HEK293T (cell line): ENCODE measurements around the gene NABP1.

Experiments used
- CTCF ChIA-PET: fragments of 350-600 bp; formaldehyde crosslinking; extraction: SDS; loops from one replicate; lab custom pipeline; 2021; ENCODE audit warnings: antibody characterized with exemption, inconsistent platforms; lab: Yijun Ruan, JAX
- POLR2A ChIA-PET: fragments of 350-600 bp; formaldehyde crosslinking; extraction: SDS; loops from one replicate; lab custom pipeline; 2020; ENCODE audit warnings: antibody characterized with exemption, inconsistent platforms; lab: Yijun Ruan, JAX
- DNase-seq: peaks from one replicate; pipeline ENCODE4 v3.0.0; 2012; ENCODE audit warnings: mixed read lengths; ENCODE audit errors: extremely low spot score
- ARNT ChIP-seq: fragments of 450-650 bp; IDR thresholded peaks from 2 replicates; pipeline ENCODE4 v1.6.1; 2017; ENCODE audit warnings: mild to moderate bottlenecking
- BHLHE40 ChIP-seq: fragments of 450-650 bp; IDR thresholded peaks from 2 replicates; pipeline ENCODE4 v1.6.1; 2016; ENCODE audit warnings: mild to moderate bottlenecking, moderate library complexity, borderline replicate concordance
- CTBP1 ChIP-seq: fragments of 450-650 bp; IDR thresholded peaks from 2 replicates; pipeline ENCODE4 v1.6.1; 2016; ENCODE audit warnings: borderline replicate concordance
- ELF4 ChIP-seq: fragments of 450-650 bp; IDR thresholded peaks from 2 replicates; pipeline ENCODE4 v1.6.1; 2017; ENCODE audit warnings: antibody characterized with exemption
- FOXA1 ChIP-seq: fragments of 450-650 bp; IDR thresholded peaks from 2 replicates; pipeline ENCODE4 v1.6.1; 2016; ENCODE audit warnings: mild to moderate bottlenecking
- FOXK2 ChIP-seq: fragments of 450-650 bp; IDR thresholded peaks from 2 replicates; pipeline ENCODE4 v1.6.1; 2016; ENCODE audit warnings: mild to moderate bottlenecking
- L3MBTL2 ChIP-seq: fragments of 450-650 bp; conservative IDR thresholded peaks from 2 replicates; pipeline ENCODE4 v1.6.1; 2016; ENCODE audit warnings: mild to moderate bottlenecking
- LEF1 ChIP-seq: fragments of 450-650 bp; IDR thresholded peaks from 2 replicates; pipeline ENCODE4 v1.6.1; 2017; ENCODE audit warnings: mild to moderate bottlenecking, borderline replicate concordance
- NFRKB ChIP-seq: fragments of 450-650 bp; IDR thresholded peaks from 2 replicates; pipeline ENCODE4 v1.6.1; 2016; ENCODE audit warnings: mild to moderate bottlenecking, moderate library complexity
- SP1 ChIP-seq: fragments of 450-650 bp; IDR thresholded peaks from 2 replicates; pipeline ENCODE4 v1.6.1; 2017
- SUZ12 ChIP-seq: fragments of 450-650 bp; IDR thresholded peaks from 2 replicates; pipeline ENCODE4 v1.6.1; 2016; ENCODE audit warnings: mild to moderate bottlenecking
- TARDBP ChIP-seq: fragments of 450-650 bp; IDR thresholded peaks from 2 replicates; pipeline ENCODE4 v1.6.1; 2016
- ZNF384 ChIP-seq: fragments of 450-650 bp; IDR thresholded peaks from 2 replicates; pipeline ENCODE4 v1.6.1; 2016
- TF ChIP-seq, protein P1 (sequence below): fragments of 450-650 bp; IDR thresholded peaks from 2 replicates; pipeline ENCODE4 v1.6.1; 2016

NABP1 gene

DNA sequence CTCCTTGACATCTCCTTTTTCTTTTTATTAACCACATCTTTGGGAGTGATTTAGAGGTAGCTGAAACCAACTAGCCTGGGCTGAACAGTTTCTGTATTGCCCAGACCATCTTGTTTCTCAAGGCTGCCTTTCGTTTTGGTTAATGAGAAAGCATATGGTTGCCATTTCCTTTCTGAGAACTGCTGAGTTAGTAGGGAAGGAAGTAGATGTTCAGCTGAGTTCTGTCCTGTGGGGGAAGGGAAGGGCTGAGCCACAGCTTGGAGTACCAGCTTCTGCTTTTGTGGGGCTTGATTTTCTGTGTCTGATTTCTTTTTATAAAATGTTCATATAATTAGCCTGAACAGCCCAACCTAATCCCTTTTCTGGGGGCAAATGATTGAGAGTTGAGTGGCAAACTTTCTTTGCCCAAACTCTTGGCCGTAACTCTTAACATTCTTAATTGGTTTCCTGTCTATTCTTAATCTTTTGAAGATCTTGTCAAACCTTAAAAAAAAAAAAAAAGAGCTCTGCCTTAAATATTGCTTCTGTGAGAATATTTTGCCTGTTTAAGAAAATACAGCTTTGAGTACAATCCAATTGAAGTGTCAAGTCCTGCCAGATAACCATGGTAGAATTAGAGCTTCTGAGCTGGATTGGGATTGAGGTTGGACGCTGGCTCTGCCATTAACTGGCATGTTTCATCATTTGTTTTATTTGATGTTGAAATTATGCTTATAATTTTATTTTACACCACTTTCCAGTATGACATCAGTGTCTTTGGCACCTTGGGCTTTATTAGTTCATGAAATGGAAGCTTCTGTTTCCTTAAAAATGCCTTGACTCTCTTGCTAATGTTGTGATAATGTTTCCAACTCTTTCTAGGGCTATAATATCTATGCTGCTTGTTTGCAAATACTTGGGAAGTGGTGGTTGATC is 1.9 kb upstream of the NABP1 start:
- DNase-seq = no peak
- CTCF ChIA-PET = interaction anchor here (0.6 kb wide), 1 partner anchor 99 kb away, joined by 4 read pairs; no protein-coding TSS in a partner anchor
- TF ChIP-seq ZNF384 (no peak), L3MBTL2 (no peak)
- POLR2A ChIA-PET = interaction anchor here (1.2 to 2.1 kb wide), 2 partner anchors 20 to 35 kb away, joined by 3 to 14 read pairs; no protein-coding TSS in a partner anchor

GRCh38 chr2:191676790-191677645 is 918 bp upstream of the NABP1 start:
- POLR2A ChIA-PET = interaction anchor here (0.7 to 2.1 kb wide), 20 partner anchors 7 to 430 kb away, joined by 3 to 14 read pairs (median 4); no protein-coding TSS in a partner anchor
- TF ChIP-seq, protein P1, sequence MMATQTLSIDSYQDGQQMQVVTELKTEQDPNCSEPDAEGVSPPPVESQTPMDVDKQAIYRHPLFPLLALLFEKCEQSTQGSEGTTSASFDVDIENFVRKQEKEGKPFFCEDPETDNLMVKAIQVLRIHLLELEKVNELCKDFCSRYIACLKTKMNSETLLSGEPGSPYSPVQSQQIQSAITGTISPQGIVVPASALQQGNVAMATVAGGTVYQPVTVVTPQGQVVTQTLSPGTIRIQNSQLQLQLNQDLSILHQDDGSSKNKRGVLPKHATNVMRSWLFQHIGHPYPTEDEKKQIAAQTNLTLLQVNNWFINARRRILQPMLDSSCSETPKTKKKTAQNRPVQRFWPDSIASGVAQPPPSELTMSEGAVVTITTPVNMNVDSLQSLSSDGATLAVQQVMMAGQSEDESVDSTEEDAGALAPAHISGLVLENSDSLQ = peak; percentile 58; the same call in 1 of the 2 replicates
- no peak for TF ChIP-seq SUZ12
- CTCF ChIA-PET = interaction anchor here (0.6 to 1.1 kb wide), 2 partner anchors 100 to 138 kb away, joined by 3 to 4 read pairs; no protein-coding TSS in a partner anchor
- peak; percentile 54 for DNase-seq

DNA sequence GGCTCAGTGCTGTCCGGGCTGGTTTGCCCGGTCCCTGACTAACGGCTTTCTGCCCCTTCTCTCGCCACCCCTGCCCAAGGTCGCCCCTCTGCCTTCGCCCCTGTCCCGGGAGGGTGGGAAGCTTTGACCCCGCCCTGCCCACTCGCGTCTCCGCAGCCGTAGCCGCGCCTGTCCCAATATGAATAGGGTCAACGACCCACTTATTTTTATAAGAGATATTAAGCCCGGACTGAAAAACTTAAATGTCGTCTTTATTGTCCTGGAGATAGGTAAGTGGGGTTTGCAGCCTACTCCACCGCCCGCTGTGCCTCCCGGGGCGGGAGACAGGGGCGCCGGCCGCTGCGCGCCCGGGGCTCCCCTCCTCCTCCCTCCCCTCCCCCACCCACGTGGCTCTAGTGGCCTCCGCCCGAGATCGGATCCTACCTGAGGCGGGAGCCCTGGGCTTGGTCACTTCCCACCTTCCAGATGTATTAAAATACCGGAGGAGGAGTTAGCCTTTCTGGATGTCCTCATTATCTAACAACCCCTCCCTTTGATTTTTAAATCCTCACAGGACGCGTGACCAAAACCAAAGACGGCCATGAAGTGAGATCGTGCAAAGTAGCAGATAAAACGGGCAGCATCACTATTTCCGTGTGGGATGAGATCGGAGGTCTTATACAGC is 633 bp downstream of the NABP1 start:
- peak; percentile 30 for DNase-seq
- TF ChIP-seq ELF4 = no peak
- peak; percentile 79 for TF ChIP-seq L3MBTL2
- CTCF ChIA-PET = no interaction called here
- POLR2A ChIA-PET = interaction anchor here (0.8 to 2.1 kb wide), 13 partner anchors 9 to 108 kb away, joined by 3 to 14 read pairs (median 4); no protein-coding TSS in a partner anchor

DNA sequence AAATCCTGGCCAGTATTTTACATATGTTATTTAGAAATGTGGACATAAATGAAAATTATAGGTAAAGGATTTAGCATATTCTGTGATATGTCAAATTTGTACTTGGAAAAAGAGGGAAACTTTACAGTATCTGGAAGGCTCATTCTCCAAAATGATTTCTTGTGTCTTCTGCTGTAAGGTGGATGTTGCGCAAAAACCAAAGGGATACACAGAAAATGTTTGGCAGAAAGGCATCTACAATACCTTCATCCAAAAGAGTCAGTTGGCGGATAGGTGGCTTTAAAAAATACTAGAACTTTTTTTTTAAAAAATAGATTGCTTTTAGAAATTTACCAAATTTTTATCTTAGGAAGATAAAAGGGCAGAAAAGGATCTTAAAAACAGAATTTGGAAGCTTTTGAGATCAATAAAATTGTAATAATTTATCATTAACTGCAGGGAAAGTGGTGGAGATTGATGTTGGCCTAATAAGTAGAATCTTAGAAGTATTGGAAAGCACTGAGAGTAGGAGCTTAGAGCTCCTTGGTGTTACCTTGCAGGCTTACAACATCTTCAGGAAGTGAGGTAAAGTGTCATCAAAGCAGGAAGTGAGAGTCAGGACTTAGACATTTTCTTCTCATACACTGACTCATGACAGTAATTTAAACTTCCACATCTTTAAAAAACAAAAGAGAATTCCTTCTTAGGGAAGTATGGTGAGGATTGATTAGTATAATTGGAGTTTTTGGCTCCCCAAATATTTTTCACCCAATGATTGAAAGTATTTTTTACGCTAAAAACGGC is 2.1 kb downstream of the NABP1 start:
- POLR2A ChIA-PET = no interaction called here
- CTCF ChIA-PET = interaction anchor here (0.7 kb wide), 1 partner anchor 125 kb away, joined by 3 read pairs; no protein-coding TSS in a partner anchor

GRCh38 chr2:191680639-191681038 is 2.7 kb downstream of the NABP1 start:
- CTCF ChIA-PET = interaction anchor here (0.7 kb wide), 1 partner anchor 126 kb away, joined by 3 read pairs; no protein-coding TSS in a partner anchor
- TF ChIP-seq ELF4 (no peak), CTBP1 (no peak), ARNT (no peak)
- POLR2A ChIA-PET = no interaction called here
- DNase-seq = no peak

More for the DNA sequence above, 2.1 kb downstream of the NABP1 start:
- TF ChIP-seq NFRKB = no peak
- TF ChIP-seq FOXK2 = no peak
- TF ChIP-seq SP1 = no peak
- no peak for TF ChIP-seq SUZ12
- no peak for TF ChIP-seq CTBP1
- no peak for TF ChIP-seq ELF4
- TF ChIP-seq FOXA1 = no peak
- no peak for DNase-seq

GRCh38 chr2:191682126-191682525 is 4.2 kb downstream of the NABP1 start:
- no peak for TF ChIP-seq L3MBTL2
- no peak for TF ChIP-seq SUZ12
- no peak for TF ChIP-seq TARDBP
- TF ChIP-seq LEF1 = no peak
- TF ChIP-seq NFRKB = no peak
- no peak for TF ChIP-seq ELF4
- TF ChIP-seq ARNT = no peak
- TF ChIP-seq CTBP1 = no peak
- no peak for TF ChIP-seq BHLHE40
- no peak for TF ChIP-seq FOXA1
- POLR2A ChIA-PET = no interaction called here
- CTCF ChIA-PET = interaction anchor here (0.6 to 1.0 kb wide), 2 partner anchors 101 to 116 kb away, joined by 3 to 6 read pairs; no protein-coding TSS in a partner anchor
- DNase-seq = no peak

- no peak for TF ChIP-seq NFRKB
- TF ChIP-seq FOXA1 = no peak
- TF ChIP-seq ZNF384 = no peak
- TF ChIP-seq SP1 = no peak
- no peak for DNase-seq
- ChIA-PET POLR2A (no interaction called here), CTCF (interaction anchor here (1.0 kb wide), 1 partner anchor 11 kb away, joined by 3 read pairs; no protein-coding TSS in a partner anchor)
These were observed 8.1 kb downstream of the NABP1 start for GRCh38 chr2:191686066-191686465.
